Measurements from ENCODE around the gene LARP1.

LARP1 gene

GRCh38 chr5:154811239-154811638 lies 56.1 kb downstream of the LARP1 start:
- ChIA-PET POLR2A (ENCODE audit: low non-redundant PET) (no interaction called here), CTCF (interaction anchor here (0.5 to 1.0 kb wide), 3 partner anchors 39 to 161 kb away, joined by 3 to 5 read pairs (median 3); no protein-coding TSS in a partner anchor)
- no peak for DNase-seq (ENCODE audit: low spot score)
- no peak overlapping the region for H3K27ac ChIP-seq
- TF ChIP-seq, protein P1, sequence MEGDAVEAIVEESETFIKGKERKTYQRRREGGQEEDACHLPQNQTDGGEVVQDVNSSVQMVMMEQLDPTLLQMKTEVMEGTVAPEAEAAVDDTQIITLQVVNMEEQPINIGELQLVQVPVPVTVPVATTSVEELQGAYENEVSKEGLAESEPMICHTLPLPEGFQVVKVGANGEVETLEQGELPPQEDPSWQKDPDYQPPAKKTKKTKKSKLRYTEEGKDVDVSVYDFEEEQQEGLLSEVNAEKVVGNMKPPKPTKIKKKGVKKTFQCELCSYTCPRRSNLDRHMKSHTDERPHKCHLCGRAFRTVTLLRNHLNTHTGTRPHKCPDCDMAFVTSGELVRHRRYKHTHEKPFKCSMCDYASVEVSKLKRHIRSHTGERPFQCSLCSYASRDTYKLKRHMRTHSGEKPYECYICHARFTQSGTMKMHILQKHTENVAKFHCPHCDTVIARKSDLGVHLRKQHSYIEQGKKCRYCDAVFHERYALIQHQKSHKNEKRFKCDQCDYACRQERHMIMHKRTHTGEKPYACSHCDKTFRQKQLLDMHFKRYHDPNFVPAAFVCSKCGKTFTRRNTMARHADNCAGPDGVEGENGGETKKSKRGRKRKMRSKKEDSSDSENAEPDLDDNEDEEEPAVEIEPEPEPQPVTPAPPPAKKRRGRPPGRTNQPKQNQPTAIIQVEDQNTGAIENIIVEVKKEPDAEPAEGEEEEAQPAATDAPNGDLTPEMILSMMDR (conservative IDR thresholded peaks at IDR 0.05; ENCODE audit: low read depth) = no peak

DNA sequence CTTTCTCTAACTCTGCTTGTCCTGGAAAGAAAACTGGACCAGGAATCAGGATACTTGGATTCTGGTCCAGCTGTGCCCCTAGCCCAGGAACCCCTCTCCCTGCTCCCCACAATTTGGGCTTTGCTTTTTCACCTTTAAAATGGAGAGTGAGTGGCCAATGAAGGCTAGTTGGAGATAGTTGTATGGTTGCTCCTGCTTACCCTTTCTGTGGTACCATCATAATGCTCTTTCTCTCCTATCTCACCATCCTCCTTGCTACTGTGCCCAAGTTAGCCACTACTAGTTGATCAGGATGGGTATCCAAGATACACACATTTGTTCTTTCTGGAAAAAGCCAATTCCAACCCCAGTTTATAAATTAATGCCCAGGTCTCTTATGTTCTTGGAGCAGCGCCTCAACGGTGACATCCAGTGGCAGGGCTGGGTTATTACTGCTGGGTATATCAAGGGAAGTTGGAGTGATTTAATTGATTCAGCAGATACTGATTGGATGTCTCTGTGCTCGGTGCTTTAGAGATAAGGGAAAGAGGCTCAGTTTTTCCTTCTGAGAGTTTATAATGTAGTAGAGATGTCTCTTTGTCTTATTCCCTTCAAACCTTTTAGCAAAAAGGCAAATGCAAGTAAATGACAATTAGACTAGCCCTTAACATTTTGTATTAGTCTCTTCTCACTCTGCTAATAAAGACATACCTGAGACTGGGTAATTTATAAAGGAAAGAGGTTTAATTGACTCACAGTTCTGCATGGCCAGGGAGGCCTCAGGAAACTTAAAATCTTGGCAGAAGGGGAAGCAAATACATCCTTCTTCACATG lies 56.7 kb downstream of the LARP1 start:
- DNase-seq (ENCODE audit: low spot score) = peak; percentile 85
- no peak overlapping the region for H3K27ac ChIP-seq
- ChIA-PET POLR2A (ENCODE audit: low non-redundant PET) (no interaction called here), CTCF (interaction anchor here (0.6 to 1.0 kb wide), 2 partner anchors 52 to 161 kb away, joined by 3 read pairs; no protein-coding TSS in a partner anchor)
- TF ChIP-seq, protein P1 (conservative IDR thresholded peaks at IDR 0.05; ENCODE audit: low read depth) = peak; percentile 98

DNA sequence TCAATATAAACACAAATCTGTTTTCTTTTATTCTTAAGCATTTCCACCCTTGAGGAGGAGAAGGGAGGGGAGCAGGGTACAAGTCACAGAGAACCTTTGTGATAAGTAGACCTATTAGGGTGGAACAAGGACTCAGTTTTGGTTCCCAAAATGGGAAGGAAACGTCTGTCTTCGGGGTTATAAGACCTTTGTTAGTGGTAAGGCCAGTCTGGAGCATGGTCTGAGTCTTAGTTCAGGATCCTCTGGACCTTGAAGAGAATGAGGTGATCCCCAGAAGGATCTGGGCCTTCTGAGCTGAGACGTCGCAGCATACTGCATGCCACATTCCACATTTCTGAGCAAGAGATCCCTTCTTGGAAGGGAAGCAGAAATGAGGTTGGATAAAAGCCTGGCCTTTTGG lies 58.0 kb downstream of the LARP1 start:
- TF ChIP-seq, protein P1 (conservative IDR thresholded peaks at IDR 0.05; ENCODE audit: low read depth) = no peak
- no peak overlapping the region for H3K27ac ChIP-seq
- CTCF ChIA-PET = interaction anchor here (1.2 kb wide), 1 partner anchor 173 kb away, joined by 3 read pairs; no protein-coding TSS in a partner anchor
- DNase-seq (ENCODE audit: low spot score) = no peak
- POLR2A ChIA-PET (ENCODE audit: low non-redundant PET) = interaction anchor here (0.5 kb wide), 1 partner anchor 49 kb away, joined by 5 read pairs; no protein-coding TSS in a partner anchor

- POLR2A ChIA-PET (ENCODE audit: low non-redundant PET) = interaction anchor here (0.5 kb wide), 1 partner anchor 48 kb away, joined by 5 read pairs; no protein-coding TSS in a partner anchor
- CTCF ChIA-PET = interaction anchor here (0.6 to 1.2 kb wide), 4 partner anchors 8 to 174 kb away, joined by 3 read pairs; no protein-coding TSS in a partner anchor
- peak overlapping the region; percentile 43 for H3K27ac ChIP-seq
- TF ChIP-seq, protein P1 (conservative IDR thresholded peaks at IDR 0.05; ENCODE audit: low read depth) = no peak
- no peak for DNase-seq (ENCODE audit: low spot score)
Measured at GRCh38 chr5:154813736-154814135, 58.6 kb downstream of the LARP1 start.

DNA sequence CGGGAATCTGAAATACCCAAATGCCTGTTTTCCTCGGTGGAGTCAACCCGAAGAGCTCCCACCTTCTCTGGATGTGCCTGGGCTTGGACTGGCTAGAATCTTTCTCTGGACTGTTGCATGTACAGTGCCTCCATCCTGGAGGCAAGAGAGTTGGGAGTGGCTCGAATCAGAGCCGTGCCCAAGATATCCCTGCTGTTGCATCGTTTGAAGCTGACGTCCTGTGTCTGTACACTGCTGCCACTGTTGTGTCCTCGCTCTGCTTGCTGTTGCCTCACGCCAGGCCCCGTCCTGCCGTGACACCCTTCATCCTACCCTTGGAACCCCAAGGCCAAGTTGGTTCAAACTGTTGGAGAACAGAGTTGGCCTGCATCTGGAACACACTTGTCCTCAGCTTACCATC lies 59.8 kb downstream of the LARP1 start:
- CTCF ChIA-PET = interaction anchor here (0.6 to 0.8 kb wide), 2 partner anchors 91 to 128 kb away, joined by 3 to 4 read pairs; no protein-coding TSS in a partner anchor
- TF ChIP-seq, protein P1 (conservative IDR thresholded peaks at IDR 0.05; ENCODE audit: low read depth) = no peak

DNA sequence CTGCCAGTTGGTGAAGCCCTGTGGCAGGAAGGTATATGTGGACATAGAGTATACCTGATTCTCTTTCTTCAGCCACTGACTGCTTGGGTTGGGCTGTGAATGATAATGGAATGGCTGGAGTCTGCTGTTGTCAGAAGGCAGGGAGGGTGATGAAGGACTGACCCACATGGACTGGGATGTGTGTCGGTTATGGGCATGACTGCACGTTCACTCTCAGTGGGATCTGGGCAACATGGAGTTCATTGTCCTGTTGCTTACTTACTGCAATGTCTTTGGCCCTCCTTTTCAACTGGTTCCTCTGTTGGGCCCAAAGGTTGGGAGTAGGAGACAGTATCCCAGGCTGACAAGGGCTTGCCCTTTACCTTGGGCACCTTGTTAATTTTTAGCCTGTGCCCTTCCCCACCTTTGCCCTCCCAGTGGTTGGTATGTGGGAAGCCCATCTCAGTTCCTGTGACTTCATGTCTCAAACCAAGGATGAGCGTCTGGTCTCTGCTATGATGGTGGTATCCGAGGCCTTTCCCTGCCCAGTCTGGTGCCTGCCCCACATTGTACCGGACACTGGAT lies 60.6 kb downstream of the LARP1 start:
- POLR2A ChIA-PET (ENCODE audit: low non-redundant PET) = no interaction called here
- no peak for DNase-seq (ENCODE audit: low spot score)
- TF ChIP-seq, protein P1 (conservative IDR thresholded peaks at IDR 0.05; ENCODE audit: low read depth) = no peak
- peak overlapping the region; percentile 23 for H3K27ac ChIP-seq
- CTCF ChIA-PET = interaction anchor here (0.6 kb wide), 1 partner anchor 10 kb away, joined by 4 read pairs; no protein-coding TSS in a partner anchor

More for the DNA sequence above, 59.8 kb downstream of the LARP1 start:
- peak overlapping the region; percentile 23 for H3K27ac ChIP-seq
- DNase-seq (ENCODE audit: low spot score) = no peak
- POLR2A ChIA-PET (ENCODE audit: low non-redundant PET) = no interaction called here
